Calu3 (cell line): ENCODE data around the gene MRFAP1L1. TPM values are rescaled to one million over a fixed set of nuclear protein-coding genes. Genes with fewer than 3 reads are reported as not detected.

Source experiments
- BruUV-seq: library from RNA; stranded (reverse); fragments of 400-500 nt; replicated peaks from 2 replicates; lab custom pipeline; 2021; lab: Mats Ljungman, UMichigan
- CTCF ChIA-PET: fragments of 300-600 bp; sonication (Branson Sonifier 250); formaldehyde crosslinking; loops from one replicate; lab custom pipeline; 2022; ENCODE audit warnings: antibody characterized with exemption; lab: Charles Lee
- DNase-seq: peaks from one replicate; pipeline ENCODE4 v3.0.0; 2022
- H3K27ac Mint-ChIP-seq: one replicate; pipeline ENCODE4 v1.8.0; 2022; ENCODE audit warnings: mixed read lengths; ENCODE audit not compliant: unreplicated experiment
- H3K27me3 Mint-ChIP-seq: one replicate; pipeline ENCODE4 v1.8.0; 2022; ENCODE audit warnings: mixed read lengths; ENCODE audit not compliant: unreplicated experiment
- H3K36me3 Mint-ChIP-seq: one replicate; pipeline ENCODE4 v1.8.0; 2022; ENCODE audit warnings: mild to moderate bottlenecking, moderate library complexity, mixed read lengths; ENCODE audit not compliant: insufficient read depth, unreplicated experiment
- H3K4me1 Mint-ChIP-seq: one replicate; pipeline ENCODE4 v1.8.0; 2022; ENCODE audit warnings: mild to moderate bottlenecking, low read depth, mixed read lengths; ENCODE audit not compliant: unreplicated experiment
- H3K4me3 Mint-ChIP-seq: one replicate; pipeline ENCODE4 v1.8.0; 2022; ENCODE audit warnings: mild to moderate bottlenecking, low read depth, moderate library complexity, mixed read lengths; ENCODE audit not compliant: unreplicated experiment
- H3K9me3 Mint-ChIP-seq: one replicate; pipeline ENCODE4 v1.8.0; 2022; ENCODE audit warnings: low read depth, mixed read lengths; ENCODE audit not compliant: unreplicated experiment
- CTCF ChIP-seq: fragments of 200-600 bp; IDR thresholded peaks from one replicate; pipeline ENCODE4 v1.8.0; 2022; ENCODE audit warnings: antibody characterized with exemption; ENCODE audit not compliant: unreplicated experiment
- intact Hi-C: fragments of 100-400 bp; cut with micrococcal nuclease; formaldehyde crosslinking; loops from one replicate; pipeline ENCODE4 v1.10.0; 2022; ENCODE audit not compliant: unreplicated experiment
- total RNA-seq: library from RNA; stranded (reverse); gene quantifications from 2 replicates; pipeline ENCODE4 v1.2.3, GENCODE V29; 2022

Gene MRFAP1L1
- total RNA-seq, 1 experiment from 2014 or later = 31.7 TPM

GRCh38 chr4:6751611-6752485 is 42.2 kb upstream of the MRFAP1L1 start:
- CTCF ChIA-PET = no interaction called here
- intact Hi-C loops = loop anchor here (2.0 kb wide), 1 partner anchor 29 kb away; no protein-coding TSS in a partner anchor
- TF ChIP-seq CTCF = no peak
- Mint-ChIP-seq H3K9me3 (no peaks in the 10 kb centered on the region), H3K36me3 (peaks cover 4% of the 10 kb centered on the region), H3K27me3 (no peaks in the 10 kb centered on the region), H3K4me1 (peaks cover 34% of the 10 kb centered on the region), H3K4me3 (no peak overlapping the region), H3K27ac (no peak overlapping the region)
- no TSS peak for BruUV-seq
- no peak for DNase-seq

- Mint-ChIP-seq H3K27ac (no peak overlapping the region), H3K27me3 (no peaks in the 10 kb centered on the region), H3K9me3 (no peaks in the 10 kb centered on the region), H3K4me3 (no peak overlapping the region), H3K36me3 (peaks cover 4% of the 10 kb centered on the region), H3K4me1 (peaks cover 41% of the 10 kb centered on the region)
- CTCF ChIA-PET = no interaction called here
- TF ChIP-seq CTCF = no peak
- no peak for DNase-seq
- BruUV-seq = no TSS peak
- intact Hi-C loops = no loop called here
These were observed 40.9 kb upstream of the MRFAP1L1 start for GRCh38 chr4:6750286-6751221.

DNA sequence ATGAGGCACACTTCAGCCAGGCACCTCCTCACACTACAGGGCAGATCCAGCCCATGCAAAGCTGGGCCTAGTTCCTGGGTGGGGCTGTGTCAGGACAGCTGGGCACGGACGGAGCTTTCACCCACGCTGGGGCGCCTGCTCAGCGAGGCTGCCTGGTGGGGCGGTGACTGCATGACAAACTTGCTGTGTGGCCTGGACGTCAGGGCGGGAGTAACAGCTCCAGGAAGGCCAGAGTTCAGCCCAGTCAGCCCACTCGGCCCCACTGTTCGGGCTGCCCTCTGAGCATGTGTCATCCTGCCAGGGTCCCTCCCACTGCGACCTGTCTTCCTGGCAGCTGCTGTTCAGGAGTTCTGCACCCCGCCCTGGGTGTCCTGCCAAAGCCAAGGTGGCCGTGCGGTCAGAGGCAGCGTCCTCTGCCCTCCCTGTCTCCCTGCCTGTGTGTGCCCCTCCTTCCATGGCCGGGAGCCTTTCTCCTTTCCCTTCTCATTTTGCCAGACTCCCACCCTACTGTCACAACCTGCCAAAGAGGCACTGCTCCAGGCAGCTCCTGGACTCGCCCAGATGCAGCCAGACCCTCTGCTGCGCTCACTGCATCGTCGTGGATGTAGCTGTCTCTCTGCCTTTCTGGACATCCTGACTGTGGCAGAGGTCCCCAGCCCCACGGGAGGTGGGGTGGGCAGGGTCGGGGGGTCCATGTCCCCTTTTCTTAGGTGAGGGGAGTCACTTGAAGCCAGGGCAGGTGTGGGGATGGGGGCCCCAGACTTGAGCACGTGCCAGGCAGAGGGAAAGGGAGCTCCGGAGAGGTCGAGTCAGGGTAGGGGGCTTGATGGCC is 39.9 kb upstream of the MRFAP1L1 start:
- intact Hi-C loops = no loop called here
- peak overlapping the region; percentile 54 for H3K27ac Mint-ChIP-seq
- peaks cover 4% of the 10 kb centered on the region for H3K36me3 Mint-ChIP-seq
- no peak for TF ChIP-seq CTCF
- CTCF ChIA-PET = interaction anchor here (0.6 kb wide), 1 partner anchor 480 kb away, joined by 4 read pairs; the partner anchor contains the start of gene WFS1
- no peaks in the 10 kb centered on the region for H3K9me3 Mint-ChIP-seq
- H3K27me3 Mint-ChIP-seq = no peaks in the 10 kb centered on the region
- peak overlapping the region; percentile 31 for H3K4me3 Mint-ChIP-seq
- BruUV-seq = no TSS peak
- peak; percentile 61 for DNase-seq
- H3K4me1 Mint-ChIP-seq = peaks cover 41% of the 10 kb centered on the region

DNA sequence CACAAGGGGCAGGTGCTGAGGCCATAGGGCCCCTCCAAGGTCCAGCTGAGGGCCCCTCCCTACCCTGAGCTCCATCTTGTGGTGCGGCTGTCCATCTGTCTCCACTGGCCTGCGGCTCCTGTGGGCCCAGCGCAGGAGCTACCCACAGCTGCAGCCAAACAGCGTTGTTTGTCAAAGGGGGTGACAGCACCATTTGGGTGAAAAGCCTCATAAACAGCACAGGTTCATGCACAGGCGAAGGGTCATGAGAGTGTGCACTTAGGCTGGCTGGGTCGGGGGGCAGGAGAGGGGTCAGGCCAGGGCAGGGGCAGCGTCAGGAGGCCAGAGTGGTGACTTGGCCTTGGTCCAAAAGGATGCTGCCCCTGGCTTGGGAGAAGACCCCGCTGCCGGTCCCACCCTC is 38.6 kb upstream of the MRFAP1L1 start:
- H3K9me3 Mint-ChIP-seq = no peaks in the 10 kb centered on the region
- H3K4me1 Mint-ChIP-seq = peaks cover 41% of the 10 kb centered on the region
- H3K27me3 Mint-ChIP-seq = no peaks in the 10 kb centered on the region
- H3K36me3 Mint-ChIP-seq = peaks cover 4% of the 10 kb centered on the region
- no peak overlapping the region for H3K27ac Mint-ChIP-seq
- CTCF ChIA-PET = interaction anchor here (0.7 kb wide), 1 partner anchor 8 kb away, joined by 3 read pairs; no protein-coding TSS in a partner anchor
- no peak for DNase-seq
- intact Hi-C loops = no loop called here
- no peak overlapping the region for H3K4me3 Mint-ChIP-seq
- BruUV-seq = no TSS peak
- no peak for TF ChIP-seq CTCF
